B cell (primary cell): ENCODE data around the gene DCTN3. TPM values are rescaled to one million over a fixed set of nuclear protein-coding genes. Genes with fewer than 3 reads are reported as not detected.

Experiments used
- ATAC-seq: fragments of 200-7000 bp; cut with Tn5 transposase; one replicate; pipeline ENCODE4 v1.10.0; 2021; ENCODE audit warnings: low read depth, mild to moderate bottlenecking, moderate number of reproducible peaks, moderate library complexity
- CTCF ChIA-PET: fragments of 350-600 bp; sonication (Branson Sonifier 250); formaldehyde crosslinking; loops from one replicate; lab custom pipeline; 2021; ENCODE audit warnings: antibody characterized with exemption, inconsistent platforms; lab: Charles Lee
- POLR2A ChIA-PET: fragments of 350-600 bp; sonication (Branson Sonifier 250); formaldehyde crosslinking; loops from one replicate; lab custom pipeline; 2021; ENCODE audit warnings: antibody characterized with exemption; lab: Charles Lee
- DNase-seq: peaks from one replicate; pipeline ENCODE4 v3.0.0; 2013
- H2AFZ ChIP-seq: 2 replicates; pipeline ENCODE4 v1.6.1; 2012; ENCODE audit warnings: mild to moderate bottlenecking, low read depth, low read length; ENCODE audit not compliant: insufficient read depth, poor library complexity, severe bottlenecking
- H3K27ac ChIP-seq, 2 donors: 1 replicate in 1 of 2; 2 replicates in 1 of 2; pipeline ENCODE4 v1.5.1; 2012 to 2013; ENCODE audit warnings: low read length in 2 of 2, mild to moderate bottlenecking in 2 of 2, moderate library complexity in 1 of 2
- H3K27me3 ChIP-seq, 4 experiments: fragments of 200-600 bp in 1 of 4; sonication (generic) in 1 of 4; replicated peaks in 1 of 4; 1 replicate in 2 of 4; 2 replicates in 2 of 4; pipeline versions ENCODE4 v1.6.1 to v1.7.0; 2013 to 2016; ENCODE audit warnings: low read length in 3 of 4, mild to moderate bottlenecking in 2 of 4, mixed read lengths in 1 of 4, moderate library complexity in 1 of 4; ENCODE audit not compliant: insufficient read depth in 4 of 4, control insufficient read depth in 3 of 4; ENCODE audit errors: control extremely low read depth in 1 of 4
- H3K36me3 ChIP-seq, 2 experiments: replicated peaks in 1 of 2; 1 replicate in 1 of 2; 2 replicates in 1 of 2; pipeline versions ENCODE4 v1.6.1 to v1.7.1; 2013; ENCODE audit warnings: low read length in 1 of 2; ENCODE audit not compliant: insufficient read depth in 2 of 2, control insufficient read depth in 1 of 2; ENCODE audit errors: control extremely low read depth in 1 of 2, extremely low read depth in 1 of 2
- H3K4me1 ChIP-seq, 2 donors: fragments of 200-600 bp in 1 of 2; sonication (generic) in 1 of 2; 1 replicate in 1 of 2; 2 replicates in 1 of 2; pipeline versions ENCODE4 v1.5.1 to v1.6.1; 2013 to 2017; ENCODE audit warnings: low read length in 2 of 2; ENCODE audit not compliant: control insufficient read depth in 2 of 2, insufficient read depth in 2 of 2
- H3K4me2 ChIP-seq: replicated peaks from 2 replicates; pipeline ENCODE3; 2012; ENCODE audit warnings: mild to moderate bottlenecking, low read depth, low read length; ENCODE audit not compliant: poor library complexity, severe bottlenecking
- H3K4me3 ChIP-seq, 5 experiments: fragments of 200-600 bp in 1 of 5; sonication (generic) in 1 of 5; 1 replicate in 3 of 5; 2 replicates in 2 of 5; pipeline versions ENCODE4 v1.5.1 to v1.7.0; 2011 to 2016; ENCODE audit warnings: low read length in 4 of 5, mild to moderate bottlenecking in 4 of 5, low read depth in 2 of 5, control low read depth in 1 of 5, moderate library complexity in 1 of 5; ENCODE audit not compliant: insufficient read depth in 1 of 5; ENCODE audit errors: control extremely low read depth in 1 of 5, extremely low read depth in 1 of 5
- H3K79me2 ChIP-seq: fragments of 200-600 bp; sonication (generic); one replicate; pipeline ENCODE4 v1.6.0; 2016; ENCODE audit warnings: low read length; ENCODE audit not compliant: control insufficient read depth, insufficient read depth
- H3K9ac ChIP-seq: fragments of 200-600 bp; sonication (generic); 2 replicates; pipeline ENCODE4 v1.6.1; 2017; ENCODE audit warnings: mild to moderate bottlenecking, low read length, moderate library complexity
- H3K9me3 ChIP-seq, 3 donors: one replicate each; pipeline versions ENCODE4 v1.6.1 to v1.7.1; 2013; ENCODE audit warnings: low read length in 2 of 3; ENCODE audit not compliant: control insufficient read depth in 2 of 3, insufficient read depth in 1 of 3; ENCODE audit errors: control extremely low read depth in 1 of 3
- H4K20me1 ChIP-seq: 2 replicates; pipeline ENCODE4 v1.6.0; 2012; ENCODE audit warnings: mild to moderate bottlenecking, low read length; ENCODE audit not compliant: insufficient read depth, control insufficient read depth, poor library complexity, severe bottlenecking
- H3K27ac Mint-ChIP-seq: one replicate; pipeline ENCODE4 v1.8.0; 2021; ENCODE audit warnings: mixed read lengths
- H3K27me3 Mint-ChIP-seq: one replicate; pipeline ENCODE4 v1.8.0; 2021; ENCODE audit warnings: mixed read lengths
- H3K4me1 Mint-ChIP-seq: one replicate; pipeline ENCODE4 v1.8.0; 2021; ENCODE audit warnings: mixed read lengths
- H3K4me3 Mint-ChIP-seq: one replicate; pipeline ENCODE4 v1.8.0; 2021; ENCODE audit warnings: mixed read lengths
- H3K9me3 Mint-ChIP-seq: one replicate; pipeline ENCODE4 v1.8.0; 2022; ENCODE audit warnings: mixed read lengths; ENCODE audit not compliant: insufficient read depth
- CTCF ChIP-seq: fragments of 200-600 bp; IDR thresholded peaks from one replicate; pipeline ENCODE4 v1.8.0; 2022; ENCODE audit warnings: antibody characterized with exemption, mild to moderate bottlenecking
- EZH2 ChIP-seq: IDR thresholded peaks from 2 replicates; pipeline ENCODE4 v1.6.1; 2012; ENCODE audit warnings: borderline replicate concordance, low read depth, mild to moderate bottlenecking, moderate library complexity, low read length; ENCODE audit not compliant: insufficient read depth, poor library complexity, severe bottlenecking
- WGBS: methylation state at CpG from one replicate; pipeline ENCODE4 v1.1.5; 2013; ENCODE audit warnings: missing lambda C conversion rate; ENCODE audit not compliant: insufficient coverage; 5-methylcytosine and 5-hydroxymethylcytosine counted together
- intact Hi-C: fragments of 100-400 bp; cut with micrococcal nuclease; formaldehyde crosslinking; loops from one replicate; pipeline ENCODE4 v1.10.0; 2022
- polyA plus RNA-seq: library from polyadenylated mRNA; depleted of rRNA; stranded (reverse); fragments of >200 nt; gene quantifications from 2 replicates; pipeline ENCODE4 v1.2.3, GENCODE V29; 2012
- small RNA-seq: library from RNA; depleted of rRNA; stranded (forward); fragments of <200 nt; gene quantifications from one replicate; pipeline ENCODE3, GENCODE V24; 2012; ENCODE audit warnings: low replicate concordance, low read depth; ENCODE audit not compliant: insufficient read length
- total RNA-seq, 2 donors: library from RNA; stranded (reverse); fragments of 120-200 nt in 1 of 2; gene quantifications; 1 replicate in 1 of 2; 2 replicates in 1 of 2; pipeline versions ENCODE4 v1.2.3 to v1.2.4, GENCODE V29; 2013 to 2022

Gene DCTN3
- total and polyA plus RNA-seq, 2 donors (not counting 1 experiment from before 2014, with no cell fraction given) = 48.2 to 75.0 TPM

- TF ChIP-seq CTCF (no peak), EZH2 (no peak)
- intact Hi-C loops = no loop called here
- Histone ChIP-seq H3K27me3 (peaks cover 0 to 33% (median 2%) of the 10 kb centered on the region in 4 experiments), H3K79me2 (no peaks in the 10 kb centered on the region), H3K36me3 (no peaks in the 10 kb centered on the region), H3K4me2 (no peak overlapping the region), H3K4me3 (no peak overlapping the region), H2AFZ (no peak overlapping the region), H4K20me1 (no peaks in the 10 kb centered on the region), H3K9ac (no peak overlapping the region), H3K9me3 (peaks cover 0 to 12% (median 7%) of the 10 kb centered on the region in 3 donors), H3K27ac (no peak overlapping the region), H3K4me1 (no peaks in the 10 kb centered on the region)
- ChIA-PET POLR2A (interaction anchor here (0.7 kb wide), 1 partner anchor 730 kb away, joined by 3 read pairs; no protein-coding TSS in a partner anchor), CTCF (no interaction called here)
- H3K27me3 Mint-ChIP-seq = peaks cover 64% of the 10 kb centered on the region
- H3K9me3 Mint-ChIP-seq = peaks cover 6% of the 10 kb centered on the region
- ATAC-seq (no peak), DNase-seq (no peak)
- H3K4me1 Mint-ChIP-seq = no peaks in the 10 kb centered on the region
- 93% methylated on average over 16 of the region's 16 CpGs for whole genome bisulfite sequencing
- no peak overlapping the region for H3K27ac Mint-ChIP-seq
- no peak overlapping the region for H3K4me3 Mint-ChIP-seq
Observed at GRCh38 chr9:34564617-34565016, 55.7 kb downstream of the DCTN3 start.

Small RNAs within 50 kb of the gene (small RNA-seq; reads per million reads assigned to genes)
- not detected for gene CCL27

Other genes starting within 250 kb of the DCTN3 start
- 0.37 and 0.49 TPM in 2 replicates for gene MYORG, start 243.6 kb downstream of the DCTN3 start, total RNA-seq
- gene MYORG, start 243.6 kb downstream of the DCTN3 start, polyA plus RNA-seq = 0.25 and 0.27 TPM in 2 replicates
- gene FAM219A, start 161.9 kb downstream of the DCTN3 start, total RNA-seq = 16.0 and 17.3 TPM in 2 replicates
- gene FAM219A, start 161.9 kb downstream of the DCTN3 start, polyA plus RNA-seq = 12.6 and 12.9 TPM in 2 replicates
- gene DNAI1, start 161.7 kb downstream of the DCTN3 start, total RNA-seq = not detected in 2 replicates
- not detected in 2 replicates for gene DNAI1, start 161.7 kb downstream of the DCTN3 start, polyA plus RNA-seq
- not detected in 2 replicates for gene ENHO, start 97.5 kb downstream of the DCTN3 start, total RNA-seq
- gene ENHO, start 97.5 kb downstream of the DCTN3 start, polyA plus RNA-seq = 0.13 TPM in 1 of 2 replicates, not detected in the other
- gene CNTFR, start 30.8 kb downstream of the DCTN3 start, total RNA-seq = not detected in 2 replicates
- not detected in 2 replicates for gene CNTFR, start 30.8 kb downstream of the DCTN3 start, polyA plus RNA-seq
- gene RPP25L, start 8.4 kb downstream of the DCTN3 start, total RNA-seq = 20.2 and 21.7 TPM in 2 replicates
- 14.8 and 27.0 TPM in 2 replicates for gene RPP25L, start 8.4 kb downstream of the DCTN3 start, polyA plus RNA-seq
- not detected in 2 replicates for gene ARID3C, start 8.6 kb upstream of the DCTN3 start, total RNA-seq
- not detected in 2 replicates for gene ARID3C, start 8.6 kb upstream of the DCTN3 start, polyA plus RNA-seq
- 21.4 and 23.0 TPM in 2 replicates for gene SIGMAR1, start 17.3 kb upstream of the DCTN3 start, total RNA-seq
- gene SIGMAR1, start 17.3 kb upstream of the DCTN3 start, polyA plus RNA-seq = 18.9 and 30.7 TPM in 2 replicates
- gene GALT, start 26.2 kb upstream of the DCTN3 start, total RNA-seq = 96.6 and 111 TPM in 2 replicates
- 163 and 167 TPM in 2 replicates for gene GALT, start 26.2 kb upstream of the DCTN3 start, polyA plus RNA-seq
- 47.3 and 52.1 TPM in 2 replicates for gene IL11RA, start 31.7 kb upstream of the DCTN3 start, total RNA-seq
- 58.0 and 69.3 TPM in 2 replicates for gene IL11RA, start 31.7 kb upstream of the DCTN3 start, polyA plus RNA-seq
- not detected in 2 replicates for gene CCL27, start 42.2 kb upstream of the DCTN3 start, total RNA-seq
- not detected in 2 replicates for gene CCL27, start 42.2 kb upstream of the DCTN3 start, polyA plus RNA-seq
- gene CCL19, start 70.8 kb upstream of the DCTN3 start, total RNA-seq = not detected in 2 replicates
- gene CCL19, start 70.8 kb upstream of the DCTN3 start, polyA plus RNA-seq = 0.26 TPM in 1 of 2 replicates, not detected in the other
- not detected in 2 replicates for gene CCL21, start 89.6 kb upstream of the DCTN3 start, total RNA-seq
- not detected in 2 replicates for gene CCL21, start 89.6 kb upstream of the DCTN3 start, polyA plus RNA-seq